ENCODE data around the gene METTL15. TPM values are rescaled to one million over a fixed set of nuclear protein-coding genes. Genes with fewer than 3 reads are reported as not detected.

METTL15 gene
- total and polyA plus RNA-seq, 2 experiments from 2014 or later: 9.0 to 19.8 TPM

DNA sequence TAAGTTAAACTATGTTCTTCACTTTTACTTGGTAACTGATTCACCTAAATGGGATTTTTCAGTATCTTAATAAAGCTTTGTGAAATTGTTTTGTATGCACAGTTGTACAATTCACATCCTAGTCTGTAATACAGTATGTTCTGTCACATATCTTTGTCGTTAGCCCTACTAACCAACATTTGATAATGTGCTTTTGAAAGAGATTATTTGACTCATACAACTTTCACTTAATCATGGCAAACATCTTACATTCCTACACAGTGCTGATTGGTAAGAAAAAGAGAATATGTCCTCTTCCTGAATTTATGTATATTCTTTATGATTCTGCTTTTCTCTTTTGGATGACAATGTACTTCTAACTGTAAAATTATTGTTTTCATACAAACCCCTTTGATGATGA, 234.5 kb downstream of the METTL15 start (continued):
- TF ChIP-seq, protein P1, sequence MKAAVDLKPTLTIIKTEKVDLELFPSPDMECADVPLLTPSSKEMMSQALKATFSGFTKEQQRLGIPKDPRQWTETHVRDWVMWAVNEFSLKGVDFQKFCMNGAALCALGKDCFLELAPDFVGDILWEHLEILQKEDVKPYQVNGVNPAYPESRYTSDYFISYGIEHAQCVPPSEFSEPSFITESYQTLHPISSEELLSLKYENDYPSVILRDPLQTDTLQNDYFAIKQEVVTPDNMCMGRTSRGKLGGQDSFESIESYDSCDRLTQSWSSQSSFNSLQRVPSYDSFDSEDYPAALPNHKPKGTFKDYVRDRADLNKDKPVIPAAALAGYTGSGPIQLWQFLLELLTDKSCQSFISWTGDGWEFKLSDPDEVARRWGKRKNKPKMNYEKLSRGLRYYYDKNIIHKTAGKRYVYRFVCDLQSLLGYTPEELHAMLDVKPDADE (IDR thresholded peaks at IDR 0.05): no peak
- TF ChIP-seq EZH2phosphoT487 (IDR thresholded peaks at IDR 0.05; ENCODE audit: unreplicated experiment) (no peak), ZNF331 (CRISPR knock-in tag; IDR thresholded peaks at IDR 0.05; ENCODE audit: low read depth) (no peak), CREB1 (CRISPR knock-in tag; IDR thresholded peaks at IDR 0.05; ENCODE audit: low read depth) (no peak)

DNA sequence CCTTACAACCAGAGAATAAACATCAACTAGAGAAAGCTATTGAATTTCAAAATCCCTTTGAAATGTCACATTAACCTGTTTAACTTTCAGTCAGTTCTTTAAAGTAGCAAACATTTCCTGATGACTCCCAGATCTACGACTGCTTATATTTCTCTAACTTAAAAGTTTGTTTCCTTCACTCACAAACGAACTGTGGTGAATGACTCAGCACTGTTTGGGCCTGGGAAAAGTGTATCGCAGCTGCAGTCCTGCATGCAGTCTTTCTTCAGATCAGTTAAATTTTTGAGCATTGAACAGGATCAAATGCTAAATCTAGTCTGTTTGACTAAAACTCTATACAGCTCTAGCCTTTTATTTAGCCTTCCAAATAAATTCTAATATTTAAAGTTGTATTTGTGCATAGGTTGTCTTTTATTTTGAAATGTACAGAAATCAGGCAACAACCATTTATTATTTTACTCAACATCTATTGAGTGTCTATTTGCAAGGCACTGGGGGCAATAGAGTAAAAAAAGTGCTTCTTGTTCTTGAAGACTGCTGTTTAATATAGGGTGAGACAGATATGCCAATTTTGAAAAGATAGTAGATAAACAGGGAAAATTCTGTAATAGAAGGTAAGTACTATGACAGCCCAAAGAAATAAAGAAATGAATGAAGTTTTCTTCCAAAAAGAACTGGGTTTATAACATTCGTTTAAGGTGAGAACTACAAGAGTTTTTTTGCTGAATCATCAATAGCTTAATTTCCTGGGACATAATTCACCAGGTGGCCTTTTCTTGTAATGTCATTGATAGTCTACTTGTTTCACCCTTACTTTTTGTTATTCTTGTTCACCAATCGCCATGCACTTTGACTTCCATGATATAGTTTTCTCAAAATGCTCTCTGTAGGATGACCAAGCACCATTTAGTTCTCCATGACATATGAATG, 235.4 kb downstream of the METTL15 start:
- Histone ChIP-seq H3K27me3 (ENCODE audit: insufficient read depth) (no peaks in the 10 kb centered on the region), H3K9me2 (ENCODE audit: insufficient read depth) (no peaks in the 10 kb centered on the region), H2AFZ (no peak overlapping the region), H3K27ac (ENCODE audit: low read depth) (no peak overlapping the region), H4K20me1 (replicated peaks; ENCODE audit: insufficient read depth) (no peaks in the 10 kb centered on the region), H3K79me2 (replicated peaks; ENCODE audit: insufficient read depth) (no peaks in the 10 kb centered on the region), H3K4me1 (ENCODE audit: insufficient read depth) (peaks cover 3% of the 10 kb centered on the region; the same call in 1 of the 2 replicates), H3K36me3 (ENCODE audit: insufficient read depth) (no peaks in the 10 kb centered on the region; the same call in 1 of the 2 replicates), H3F3A (replicated peaks; ENCODE audit: low read depth) (no peaks in the 10 kb centered on the region), H3K4me2 (no peak overlapping the region), H3K4me3 (no peak overlapping the region)
- TF ChIP-seq, protein P1 (IDR thresholded peaks at IDR 0.05): no peak
- TF ChIP-seq, protein P2, sequence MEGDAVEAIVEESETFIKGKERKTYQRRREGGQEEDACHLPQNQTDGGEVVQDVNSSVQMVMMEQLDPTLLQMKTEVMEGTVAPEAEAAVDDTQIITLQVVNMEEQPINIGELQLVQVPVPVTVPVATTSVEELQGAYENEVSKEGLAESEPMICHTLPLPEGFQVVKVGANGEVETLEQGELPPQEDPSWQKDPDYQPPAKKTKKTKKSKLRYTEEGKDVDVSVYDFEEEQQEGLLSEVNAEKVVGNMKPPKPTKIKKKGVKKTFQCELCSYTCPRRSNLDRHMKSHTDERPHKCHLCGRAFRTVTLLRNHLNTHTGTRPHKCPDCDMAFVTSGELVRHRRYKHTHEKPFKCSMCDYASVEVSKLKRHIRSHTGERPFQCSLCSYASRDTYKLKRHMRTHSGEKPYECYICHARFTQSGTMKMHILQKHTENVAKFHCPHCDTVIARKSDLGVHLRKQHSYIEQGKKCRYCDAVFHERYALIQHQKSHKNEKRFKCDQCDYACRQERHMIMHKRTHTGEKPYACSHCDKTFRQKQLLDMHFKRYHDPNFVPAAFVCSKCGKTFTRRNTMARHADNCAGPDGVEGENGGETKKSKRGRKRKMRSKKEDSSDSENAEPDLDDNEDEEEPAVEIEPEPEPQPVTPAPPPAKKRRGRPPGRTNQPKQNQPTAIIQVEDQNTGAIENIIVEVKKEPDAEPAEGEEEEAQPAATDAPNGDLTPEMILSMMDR (conservative IDR thresholded peaks at IDR 0.05; ENCODE audit: low read depth in 2 of 2): no peak
- TF ChIP-seq JUNB (IDR thresholded peaks at IDR 0.05; ENCODE audit: unreplicated experiment): no peak
- no peak for TF ChIP-seq EZH2phosphoT487 (IDR thresholded peaks at IDR 0.05; ENCODE audit: unreplicated experiment)
- TF ChIP-seq ZNF331 (CRISPR knock-in tag; IDR thresholded peaks at IDR 0.05; ENCODE audit: low read depth): no peak
- TF ChIP-seq, protein P3, sequence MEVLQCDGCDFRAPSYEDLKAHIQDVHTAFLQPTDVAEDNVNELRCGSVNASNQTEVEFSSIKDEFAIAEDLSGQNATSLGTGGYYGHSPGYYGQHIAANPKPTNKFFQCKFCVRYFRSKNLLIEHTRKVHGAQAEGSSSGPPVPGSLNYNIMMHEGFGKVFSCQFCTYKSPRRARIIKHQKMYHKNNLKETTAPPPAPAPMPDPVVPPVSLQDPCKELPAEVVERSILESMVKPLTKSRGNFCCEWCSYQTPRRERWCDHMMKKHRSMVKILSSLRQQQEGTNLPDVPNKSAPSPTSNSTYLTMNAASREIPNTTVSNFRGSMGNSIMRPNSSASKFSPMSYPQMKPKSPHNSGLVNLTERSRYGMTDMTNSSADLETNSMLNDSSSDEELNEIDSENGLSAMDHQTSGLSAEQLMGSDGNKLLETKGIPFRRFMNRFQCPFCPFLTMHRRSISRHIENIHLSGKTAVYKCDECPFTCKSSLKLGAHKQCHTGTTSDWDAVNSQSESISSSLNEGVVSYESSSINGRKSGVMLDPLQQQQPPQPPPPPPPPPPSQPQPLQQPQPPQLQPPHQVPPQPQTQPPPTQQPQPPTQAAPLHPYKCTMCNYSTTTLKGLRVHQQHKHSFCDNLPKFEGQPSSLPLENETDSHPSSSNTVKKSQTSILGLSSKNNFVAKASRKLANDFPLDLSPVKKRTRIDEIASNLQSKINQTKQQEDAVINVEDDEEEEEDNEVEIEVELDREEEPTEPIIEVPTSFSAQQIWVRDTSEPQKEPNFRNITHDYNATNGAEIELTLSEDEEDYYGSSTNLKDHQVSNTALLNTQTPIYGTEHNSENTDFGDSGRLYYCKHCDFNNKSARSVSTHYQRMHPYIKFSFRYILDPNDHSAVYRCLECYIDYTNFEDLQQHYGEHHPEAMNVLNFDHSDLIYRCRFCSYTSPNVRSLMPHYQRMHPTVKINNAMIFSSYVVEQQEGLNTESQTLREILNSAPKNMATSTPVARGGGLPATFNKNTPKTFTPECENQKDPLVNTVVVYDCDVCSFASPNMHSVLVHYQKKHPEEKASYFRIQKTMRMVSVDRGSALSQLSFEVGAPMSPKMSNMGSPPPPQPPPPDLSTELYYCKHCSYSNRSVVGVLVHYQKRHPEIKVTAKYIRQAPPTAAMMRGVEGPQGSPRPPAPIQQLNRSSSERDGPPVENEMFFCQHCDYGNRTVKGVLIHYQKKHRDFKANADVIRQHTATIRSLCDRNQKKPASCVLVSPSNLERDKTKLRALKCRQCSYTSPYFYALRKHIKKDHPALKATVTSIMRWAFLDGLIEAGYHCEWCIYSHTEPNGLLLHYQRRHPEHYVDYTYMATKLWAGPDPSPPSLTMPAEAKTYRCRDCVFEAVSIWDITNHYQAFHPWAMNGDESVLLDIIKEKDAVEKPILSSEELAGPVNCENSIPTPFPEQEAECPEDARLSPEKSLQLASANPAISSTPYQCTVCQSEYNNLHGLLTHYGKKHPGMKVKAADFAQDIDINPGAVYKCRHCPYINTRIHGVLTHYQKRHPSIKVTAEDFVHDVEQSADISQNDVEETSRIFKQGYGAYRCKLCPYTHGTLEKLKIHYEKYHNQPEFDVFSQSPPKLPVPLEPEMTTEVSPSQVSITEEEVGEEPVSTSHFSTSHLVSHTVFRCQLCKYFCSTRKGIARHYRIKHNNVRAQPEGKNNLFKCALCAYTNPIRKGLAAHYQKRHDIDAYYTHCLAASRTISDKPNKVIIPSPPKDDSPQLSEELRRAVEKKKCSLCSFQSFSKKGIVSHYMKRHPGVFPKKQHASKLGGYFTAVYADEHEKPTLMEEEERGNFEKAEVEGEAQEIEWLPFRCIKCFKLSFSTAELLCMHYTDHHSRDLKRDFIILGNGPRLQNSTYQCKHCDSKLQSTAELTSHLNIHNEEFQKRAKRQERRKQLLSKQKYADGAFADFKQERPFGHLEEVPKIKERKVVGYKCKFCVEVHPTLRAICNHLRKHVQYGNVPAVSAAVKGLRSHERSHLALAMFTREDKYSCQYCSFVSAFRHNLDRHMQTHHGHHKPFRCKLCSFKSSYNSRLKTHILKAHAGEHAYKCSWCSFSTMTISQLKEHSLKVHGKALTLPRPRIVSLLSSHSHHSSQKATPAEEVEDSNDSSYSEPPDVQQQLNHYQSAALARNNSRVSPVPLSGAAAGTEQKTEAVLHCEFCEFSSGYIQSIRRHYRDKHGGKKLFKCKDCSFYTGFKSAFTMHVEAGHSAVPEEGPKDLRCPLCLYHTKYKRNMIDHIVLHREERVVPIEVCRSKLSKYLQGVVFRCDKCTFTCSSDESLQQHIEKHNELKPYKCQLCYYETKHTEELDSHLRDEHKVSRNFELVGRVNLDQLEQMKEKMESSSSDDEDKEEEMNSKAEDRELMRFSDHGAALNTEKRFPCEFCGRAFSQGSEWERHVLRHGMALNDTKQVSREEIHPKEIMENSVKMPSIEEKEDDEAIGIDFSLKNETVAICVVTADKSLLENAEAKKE (CRISPR knock-in tag; IDR thresholded peaks at IDR 0.05): no peak
- no peak for TF ChIP-seq CREB1 (CRISPR knock-in tag; IDR thresholded peaks at IDR 0.05; ENCODE audit: low read depth)
- TF ChIP-seq ZNF114 (CRISPR knock-in tag; IDR thresholded peaks at IDR 0.05): no peak
- TF ChIP-seq NANOG (IDR thresholded peaks at IDR 0.05; ENCODE audit: borderline replicate concordance): no peak
- TF ChIP-seq POLR2AphosphoS5 (IDR thresholded peaks at IDR 0.05; ENCODE audit: low read depth): no peak
- TF ChIP-seq STAT1 (IDR thresholded peaks at IDR 0.05; ENCODE audit: unreplicated experiment): no peak
- H3K36me3 Mint-ChIP-seq (ENCODE audit: low read depth): no peaks in the 10 kb centered on the region
- H3K9me3 Mint-ChIP-seq: no peaks in the 10 kb centered on the region; the same call in 2 of the 3 replicates
- peaks cover 9% of the 10 kb centered on the region; the same call in 2 of the 3 replicates for H3K4me1 Mint-ChIP-seq
- no peak for ATAC-seq
- peak; percentile 25 for DNase-seq (ENCODE audit: low spot score)
- no peak overlapping the region for H3K4me3 Mint-ChIP-seq
- H3K27ac Mint-ChIP-seq: peak overlapping the region; percentile 77
- H3K27me3 Mint-ChIP-seq (ENCODE audit: insufficient read depth, low read depth, poor library complexity): no peaks in the 10 kb centered on the region

All from GM23338 (cell line).